Middle frontal gyrus (tissue), 1 donor: Measurements from ENCODE around the gene NOXA1.
A peak's percentile ranks its signal among the peaks of the same experiment; 100 is the strongest.
"Not testable (repeated sequence)": the region's sequence is repeated elsewhere in the genome, so short reads cannot be mapped to it uniquely, and the experiment has no call there.

Source experiments
- DNase-seq: peaks from one replicate; pipeline ENCODE4 v3.0.0-alpha.2; 2015; ENCODE audit warnings: low spot score; ENCODE audit errors: extremely low spot score

Gene NOXA1, protein sequence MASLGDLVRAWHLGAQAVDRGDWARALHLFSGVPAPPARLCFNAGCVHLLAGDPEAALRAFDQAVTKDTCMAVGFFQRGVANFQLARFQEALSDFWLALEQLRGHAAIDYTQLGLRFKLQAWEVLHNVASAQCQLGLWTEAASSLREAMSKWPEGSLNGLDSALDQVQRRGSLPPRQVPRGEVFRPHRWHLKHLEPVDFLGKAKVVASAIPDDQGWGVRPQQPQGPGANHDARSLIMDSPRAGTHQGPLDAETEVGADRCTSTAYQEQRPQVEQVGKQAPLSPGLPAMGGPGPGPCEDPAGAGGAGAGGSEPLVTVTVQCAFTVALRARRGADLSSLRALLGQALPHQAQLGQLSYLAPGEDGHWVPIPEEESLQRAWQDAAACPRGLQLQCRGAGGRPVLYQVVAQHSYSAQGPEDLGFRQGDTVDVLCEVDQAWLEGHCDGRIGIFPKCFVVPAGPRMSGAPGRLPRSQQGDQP

DNA sequence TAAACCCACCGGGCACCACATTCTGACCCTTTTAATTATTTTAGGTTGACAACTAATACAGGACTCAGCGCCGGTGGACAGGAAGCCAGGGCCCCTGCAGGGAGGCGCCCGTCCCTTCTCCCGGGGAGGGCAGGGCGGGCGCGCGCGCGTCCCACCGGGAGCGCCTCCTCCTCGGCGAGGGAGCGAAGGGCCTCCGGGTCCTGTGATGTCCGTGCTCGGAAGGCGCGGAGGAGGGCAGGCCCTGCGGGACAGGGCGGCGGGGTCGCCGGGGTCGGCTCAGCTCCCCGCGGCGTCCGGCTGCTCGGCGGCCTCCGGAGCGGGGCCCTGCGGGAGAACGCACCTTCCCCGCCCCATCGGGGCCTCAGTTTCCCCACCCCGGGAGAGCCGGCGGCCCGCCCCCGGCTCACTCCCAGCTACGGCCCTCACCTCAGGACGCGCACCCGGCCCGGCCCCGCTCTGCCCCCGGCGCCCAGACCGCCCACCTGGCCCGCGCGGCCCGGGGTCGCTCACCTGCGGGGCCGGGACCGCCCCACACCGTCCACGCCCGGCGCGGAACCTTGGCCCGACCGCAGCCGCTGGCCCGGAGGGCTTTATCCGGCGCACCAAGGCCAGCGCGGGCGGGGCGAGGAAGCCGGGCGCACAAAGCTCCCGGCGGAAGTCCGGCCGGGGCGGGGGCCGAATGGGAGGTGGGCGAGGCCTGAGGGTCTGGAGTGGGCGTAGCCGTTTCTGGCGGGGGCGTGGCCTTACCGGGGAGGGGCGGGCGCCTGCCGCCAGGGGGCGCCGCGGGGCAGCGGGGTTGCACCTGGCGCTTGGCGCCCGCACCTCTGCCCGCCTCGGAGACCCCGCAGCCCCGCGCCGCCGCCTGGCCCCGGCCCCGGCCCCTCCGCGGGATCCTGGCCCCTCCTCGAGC lies at the start of gene NOXA1, which contains the start of gene EXD3:
NOXA1 (plus strand) TSS at position 790 of the 910 bp plus-strand sequence. CDS start 137 bp downstream, outside the sequence.
EXD3 (minus strand) TSS at position 559 of the 910 bp plus-strand sequence. CDS start 27,805 bp downstream, outside the sequence.
- DNase-seq, result peak; percentile 87

DNA sequence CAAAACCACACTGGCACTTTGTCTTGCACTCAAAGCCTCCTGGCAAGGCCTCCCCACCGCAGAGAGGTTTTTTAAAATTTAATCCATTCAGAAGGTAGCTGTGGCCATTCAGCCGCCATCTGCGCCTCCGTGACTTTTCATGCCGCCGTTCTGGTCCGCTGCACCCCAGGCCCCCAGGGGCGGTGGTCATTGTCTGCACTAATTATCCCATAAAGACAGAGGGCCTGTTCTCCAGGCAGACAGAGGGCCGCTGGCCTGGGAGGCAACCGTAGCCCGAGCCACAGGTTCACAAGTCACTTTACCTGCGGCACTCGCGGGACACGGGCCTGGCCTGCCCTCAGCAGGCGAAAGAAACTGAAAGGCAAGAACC lies 49.6 kb upstream of the NOXA1 start:
- DNase-seq, result no peak

DNA sequence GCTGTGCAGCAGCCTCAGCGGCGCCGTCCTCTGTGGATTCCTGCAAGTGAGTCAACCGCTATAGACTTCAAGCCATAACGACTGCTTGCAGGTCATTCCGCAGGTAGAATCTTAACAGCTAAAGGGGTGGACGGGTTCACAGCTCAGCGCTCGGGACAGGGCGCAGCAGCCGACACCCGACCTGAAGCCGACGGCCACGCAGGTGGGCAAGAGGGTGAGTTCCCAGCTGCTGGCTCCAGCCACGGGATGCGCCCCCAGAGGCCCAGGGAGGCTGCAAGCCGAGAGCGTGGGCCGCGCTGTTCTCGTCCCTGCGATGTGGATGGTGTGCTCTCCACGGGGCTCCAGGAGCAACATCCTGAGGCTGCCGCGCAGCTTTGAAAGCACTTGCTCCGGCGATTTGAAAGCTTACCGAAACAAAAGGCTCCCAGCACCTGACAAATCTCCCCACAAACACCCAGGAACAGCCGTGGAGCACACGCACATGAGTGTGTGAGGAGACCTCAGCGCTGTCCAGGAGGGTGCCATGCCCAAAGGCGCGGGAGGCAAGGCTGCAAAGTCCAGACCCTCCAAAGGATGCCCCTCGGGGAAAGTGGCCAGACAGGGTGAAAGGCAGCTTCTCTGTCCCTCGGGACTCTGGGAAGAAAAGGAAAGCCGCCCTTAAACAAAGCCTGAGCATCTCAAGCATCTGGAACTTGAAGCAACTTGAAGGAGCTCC lies 48.9 kb upstream of the NOXA1 start:
- no peak for DNase-seq

DNA sequence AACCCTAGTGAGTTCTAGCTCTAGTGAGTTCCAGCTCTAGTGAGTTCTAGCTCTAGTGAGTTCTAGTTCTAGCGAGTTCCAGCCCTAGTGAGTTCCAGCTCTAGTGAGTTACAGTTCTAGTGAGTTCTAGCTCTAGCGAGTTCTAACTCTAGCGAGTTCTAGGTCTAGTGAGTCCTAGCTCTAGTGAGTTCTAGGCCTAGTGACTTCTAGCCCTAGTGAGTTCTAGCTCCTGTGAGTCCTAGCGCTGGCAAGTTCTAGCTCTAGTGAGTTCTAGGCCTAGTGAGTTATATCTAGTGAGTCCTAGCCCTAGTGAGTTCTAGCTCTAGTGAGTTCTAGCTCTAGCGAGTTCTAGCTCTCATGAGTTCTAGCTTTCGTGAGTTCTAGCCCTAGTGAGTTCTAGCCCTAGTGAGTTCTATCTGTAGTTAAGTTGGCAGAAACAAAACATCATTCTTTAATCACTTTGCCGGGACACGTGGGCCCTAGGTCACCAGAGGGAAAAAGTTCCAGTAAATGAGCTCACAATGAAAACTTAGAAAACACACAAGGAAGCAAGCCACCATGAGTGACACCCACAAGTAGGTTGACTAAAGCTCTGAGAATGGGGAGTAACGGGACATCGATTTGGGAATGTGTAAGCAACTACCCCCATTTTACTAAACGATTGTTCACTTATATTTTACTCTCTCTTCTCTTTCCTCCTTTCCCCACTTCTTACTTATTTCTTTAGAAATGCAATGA lies 47.7 kb upstream of the NOXA1 start:
- DNase-seq, result no peak

DNA sequence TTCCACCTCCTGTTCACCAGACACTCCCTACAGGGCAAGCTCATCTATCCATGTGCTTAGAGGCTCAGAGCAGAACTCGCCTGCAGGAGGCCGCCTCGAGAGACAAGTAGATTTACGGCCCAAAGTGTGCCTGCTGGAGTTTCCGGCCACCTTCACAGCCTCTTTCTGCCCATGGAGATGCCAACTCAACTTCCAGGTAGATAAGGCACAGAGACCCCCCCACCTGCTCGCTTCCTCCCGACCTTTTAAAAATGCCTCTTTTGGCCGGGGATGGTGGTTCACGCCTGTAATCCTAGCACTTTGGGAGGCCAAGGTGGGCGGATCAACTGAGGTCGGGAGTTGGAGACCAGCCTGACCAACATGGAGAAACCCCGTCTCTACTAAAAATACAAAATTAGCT lies 46.8 kb upstream of the NOXA1 start:
- no peak for DNase-seq

DNA sequence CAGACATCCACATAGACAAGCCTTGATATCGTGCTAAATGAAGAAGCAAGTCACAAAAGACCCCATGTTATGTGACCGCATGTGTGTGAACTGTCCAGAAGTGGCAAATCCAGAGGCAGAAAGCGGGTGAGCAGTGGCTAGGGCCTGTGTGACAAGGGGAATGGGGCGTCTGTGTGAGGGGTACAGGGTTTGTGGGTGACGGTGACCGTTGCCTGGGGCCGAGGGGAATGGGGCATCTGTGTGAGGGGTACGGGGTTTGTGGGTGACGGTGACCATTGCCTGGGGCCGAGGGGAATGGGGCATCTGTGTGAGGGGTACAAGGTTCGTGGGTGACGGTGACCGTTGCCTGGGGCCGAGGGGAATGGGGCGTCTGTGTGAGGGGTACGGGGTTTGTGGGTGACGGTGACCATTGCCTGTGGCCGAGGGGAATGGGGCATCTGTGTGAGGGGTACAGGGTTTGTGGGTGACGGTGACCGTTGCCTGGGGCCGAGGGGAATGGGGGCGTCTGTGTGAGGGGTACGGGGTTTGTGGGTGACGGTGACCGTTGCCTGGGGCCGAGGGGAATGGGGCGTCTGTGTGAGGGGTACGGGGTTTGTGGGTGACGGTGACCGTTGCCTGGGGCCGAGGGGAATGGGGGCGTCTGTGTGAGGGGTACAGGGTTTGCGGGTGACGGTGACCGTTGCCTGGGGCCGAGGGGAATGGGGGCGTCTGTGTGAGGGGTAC lies 44.3 kb upstream of the NOXA1 start:
- DNase-seq, result not testable (repeated sequence)

DNA sequence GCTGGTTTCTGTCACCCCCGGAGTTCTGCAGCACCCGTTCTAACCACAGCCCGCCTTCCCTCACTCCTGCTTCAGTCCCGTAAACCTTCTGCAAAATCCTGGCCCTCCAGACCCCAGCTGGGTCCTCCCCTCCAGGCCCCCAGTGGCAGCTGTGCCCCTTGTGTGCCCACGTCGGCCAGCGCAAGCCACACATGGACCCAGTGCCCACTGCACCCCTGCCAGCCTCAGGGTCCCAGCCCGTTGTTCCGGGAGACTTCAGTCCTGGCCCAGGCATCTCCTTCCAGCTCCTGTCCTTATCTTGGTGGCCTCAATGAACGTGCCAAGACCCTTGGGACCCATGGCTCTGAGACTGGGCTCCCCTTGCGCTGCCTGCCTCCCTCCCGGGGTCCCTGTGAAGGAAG lies 43.4 kb upstream of the NOXA1 start:
- DNase-seq, result no peak

DNA sequence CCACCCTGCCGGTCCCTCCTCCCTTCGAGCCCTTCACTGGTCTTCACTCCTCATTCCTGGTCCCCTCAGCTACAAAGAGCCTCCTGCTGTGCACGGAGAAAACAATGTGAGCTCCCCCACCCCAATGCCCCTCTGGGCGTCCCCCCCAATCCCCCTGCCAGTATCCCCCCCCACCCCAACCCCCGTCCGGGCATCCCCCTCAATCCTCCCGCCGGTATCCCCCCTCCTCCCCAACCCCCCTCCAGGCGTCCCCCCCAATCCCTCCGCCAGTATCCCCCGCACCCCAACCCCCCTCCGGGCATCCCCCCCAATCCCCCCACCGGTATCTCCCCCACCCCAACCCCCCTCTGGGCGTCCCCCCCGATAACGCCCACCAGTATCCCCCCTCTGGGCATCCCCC lies 43.0 kb upstream of the NOXA1 start:
- DNase-seq, result no peak

DNA sequence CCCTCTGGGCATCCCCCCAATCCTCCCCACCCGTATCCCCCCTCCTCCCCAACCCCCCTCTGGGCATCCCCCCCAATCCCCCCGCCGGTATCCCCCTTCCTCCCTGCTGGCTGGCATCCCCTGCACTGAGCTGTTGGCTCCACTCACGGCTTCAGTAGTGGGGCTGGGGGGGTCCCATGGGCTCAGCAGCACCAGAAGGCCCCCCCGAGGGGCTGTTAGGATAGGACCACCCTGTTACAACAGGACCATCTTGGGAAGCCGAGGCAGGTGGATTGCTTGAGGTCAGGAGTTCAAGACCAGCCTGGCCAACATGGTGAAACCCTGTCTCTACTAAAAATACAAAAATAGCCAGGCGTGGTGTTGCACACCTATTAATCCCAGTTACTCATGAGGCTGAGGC lies 42.6 kb upstream of the NOXA1 start:
- no peak for DNase-seq

DNA sequence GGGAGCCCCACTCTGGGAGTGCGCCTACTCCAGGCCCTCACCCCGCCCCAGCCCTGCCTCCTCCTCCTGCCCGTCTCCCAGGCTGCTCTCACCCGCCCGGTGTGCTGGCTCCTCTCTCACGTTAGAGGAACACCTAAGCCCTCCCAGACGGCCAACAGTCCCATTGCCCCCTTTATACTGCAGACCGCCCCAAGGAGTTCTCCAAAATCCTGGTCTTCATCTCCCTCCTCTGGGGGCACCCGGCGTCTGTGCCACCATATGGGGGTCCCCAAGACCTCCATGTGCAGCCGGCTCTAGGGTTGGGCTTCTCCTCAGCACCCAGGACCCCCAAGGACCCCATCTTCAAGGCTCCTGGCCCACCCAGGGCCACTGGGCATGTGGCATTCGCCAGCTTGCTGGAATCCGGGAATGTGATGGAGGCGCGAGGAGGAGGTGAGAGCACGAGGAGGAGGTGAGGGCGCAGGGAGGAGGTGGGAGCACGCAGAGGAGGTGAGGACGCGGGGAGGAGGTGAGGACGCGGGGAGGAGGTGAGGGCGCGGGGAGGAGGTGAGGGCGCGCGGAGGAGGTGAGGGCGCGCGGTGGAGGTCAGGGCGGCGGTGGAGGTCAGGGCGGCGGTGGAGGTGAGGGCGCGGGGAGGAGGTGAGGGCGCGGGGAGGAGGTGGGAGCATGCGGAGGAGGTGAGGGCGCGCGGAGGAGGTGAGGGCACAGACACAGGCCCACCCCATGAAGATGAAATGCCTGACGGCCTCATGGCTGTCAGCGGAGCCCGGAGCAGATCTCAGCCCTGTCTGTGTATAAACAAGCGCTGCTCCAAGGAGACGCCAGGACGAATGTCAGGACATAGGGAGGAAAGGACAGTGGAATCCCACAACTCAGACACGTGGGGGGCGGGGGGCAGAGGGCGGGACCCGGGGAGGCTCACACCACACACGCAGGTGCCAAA lies 41.4 kb upstream of the NOXA1 start:
- DNase-seq, result no peak

DNA sequence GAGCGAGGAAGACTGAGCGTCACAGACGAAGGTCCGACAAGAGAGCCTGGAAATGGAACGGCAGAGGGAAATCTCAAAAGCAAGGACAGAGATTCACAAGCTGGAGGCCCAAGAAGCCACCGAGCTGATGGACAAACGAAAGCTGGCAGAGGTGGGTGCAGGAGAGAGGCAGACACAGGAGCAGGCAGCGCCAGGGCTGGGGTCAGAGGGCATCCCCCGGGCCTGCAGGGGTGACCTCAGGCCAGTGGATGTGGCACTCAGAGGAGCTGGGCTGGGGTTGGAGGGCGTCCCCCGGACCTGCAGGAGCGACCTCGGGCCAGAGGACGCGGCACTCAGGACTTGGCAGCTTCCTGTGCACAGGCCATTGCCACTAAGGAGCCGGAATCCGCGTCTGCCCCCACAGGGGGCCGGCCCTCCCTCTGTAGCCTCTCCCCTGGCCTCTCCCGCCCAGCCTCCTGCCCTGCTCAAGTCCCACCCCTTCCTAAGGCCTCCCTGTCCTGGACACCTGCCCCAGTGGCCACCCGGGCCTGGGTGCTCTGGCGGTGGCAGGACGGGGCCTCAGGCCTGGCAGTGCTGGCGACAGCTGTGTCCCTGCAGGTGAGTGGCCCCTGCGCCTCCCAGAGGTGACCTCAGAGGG lies 40.6 kb upstream of the NOXA1 start:
- DNase-seq, result no peak

DNA sequence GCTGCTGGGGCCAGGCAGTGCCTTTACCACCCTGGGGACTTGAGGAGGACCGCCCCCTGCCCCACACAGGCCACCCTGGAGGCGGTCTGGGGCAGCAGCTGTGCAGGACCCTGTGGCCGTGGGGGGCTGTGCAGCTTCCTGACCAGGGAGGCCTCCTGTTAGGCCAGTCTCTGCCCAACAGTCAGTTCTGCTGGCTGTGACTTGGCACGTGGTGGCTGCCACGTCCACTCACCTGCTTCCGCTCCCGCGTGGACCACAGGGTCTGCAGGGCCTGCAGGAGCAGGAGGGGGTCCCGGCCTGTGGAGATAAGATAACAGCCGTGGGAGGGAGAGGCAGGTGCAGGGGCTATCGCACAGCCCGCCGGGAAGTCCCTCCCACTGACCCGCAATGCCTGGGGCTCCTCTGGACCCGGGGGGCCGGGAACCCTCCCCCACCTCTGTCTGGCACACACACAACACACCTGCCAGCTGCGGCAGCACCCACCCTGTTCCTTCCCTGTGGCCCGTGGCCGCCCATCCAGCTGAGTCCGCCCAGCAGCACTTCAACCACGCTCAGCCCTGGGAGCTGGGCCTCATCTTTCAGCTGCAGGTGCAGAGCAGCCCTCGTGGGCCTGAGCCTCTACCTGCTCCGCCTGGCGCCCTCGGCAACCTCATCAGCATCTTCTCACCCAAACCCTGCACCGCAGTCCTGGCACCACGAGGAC lies 40.0 kb upstream of the NOXA1 start:
- no peak for DNase-seq

DNA sequence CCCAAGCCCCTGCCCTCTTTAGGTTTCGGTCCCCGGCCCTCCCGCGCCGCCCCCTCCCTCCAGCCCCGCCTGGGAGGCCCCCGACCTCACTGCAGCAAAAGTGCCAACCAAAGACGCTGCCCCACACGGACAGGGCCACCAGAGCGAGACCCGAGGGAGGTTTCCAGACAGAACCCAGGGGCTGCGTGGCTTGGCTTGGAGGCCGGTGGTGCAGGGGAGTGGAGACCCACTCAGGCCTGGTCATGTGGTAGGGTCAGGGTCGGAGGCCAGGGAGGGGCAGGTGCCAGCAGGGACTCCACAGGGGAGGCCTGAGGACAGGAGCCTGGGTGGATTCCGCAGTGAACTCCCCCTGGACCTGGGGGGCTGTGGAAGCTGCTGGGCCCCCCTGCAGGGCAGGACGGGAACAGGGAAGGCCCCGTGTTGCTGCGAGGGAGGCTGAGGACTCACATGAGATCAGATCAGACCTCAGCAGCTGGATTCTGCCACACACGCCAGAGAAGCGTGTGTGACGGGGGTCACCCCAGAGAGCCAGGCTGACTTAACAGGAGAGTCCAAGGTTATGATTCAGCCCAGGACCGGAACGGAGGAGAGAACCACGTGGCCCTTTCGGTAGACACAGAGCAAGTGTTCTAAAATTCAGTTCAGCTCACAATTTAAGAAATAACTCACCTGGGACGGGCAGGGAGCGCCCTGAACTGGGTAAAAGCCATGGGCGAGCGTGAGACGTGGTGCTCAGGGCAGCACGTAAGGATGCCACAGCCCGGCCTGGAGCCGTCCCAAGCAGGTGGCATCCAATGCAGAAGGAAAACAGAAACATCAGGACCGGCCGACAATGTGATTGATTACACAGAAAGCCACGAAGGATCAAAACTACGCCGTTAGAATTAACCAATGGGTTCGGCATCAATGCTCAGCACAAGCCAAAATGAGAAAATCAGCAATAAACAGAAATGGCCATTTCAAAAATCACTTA lies 39.1 kb upstream of the NOXA1 start:
- DNase-seq, result no peak

DNA sequence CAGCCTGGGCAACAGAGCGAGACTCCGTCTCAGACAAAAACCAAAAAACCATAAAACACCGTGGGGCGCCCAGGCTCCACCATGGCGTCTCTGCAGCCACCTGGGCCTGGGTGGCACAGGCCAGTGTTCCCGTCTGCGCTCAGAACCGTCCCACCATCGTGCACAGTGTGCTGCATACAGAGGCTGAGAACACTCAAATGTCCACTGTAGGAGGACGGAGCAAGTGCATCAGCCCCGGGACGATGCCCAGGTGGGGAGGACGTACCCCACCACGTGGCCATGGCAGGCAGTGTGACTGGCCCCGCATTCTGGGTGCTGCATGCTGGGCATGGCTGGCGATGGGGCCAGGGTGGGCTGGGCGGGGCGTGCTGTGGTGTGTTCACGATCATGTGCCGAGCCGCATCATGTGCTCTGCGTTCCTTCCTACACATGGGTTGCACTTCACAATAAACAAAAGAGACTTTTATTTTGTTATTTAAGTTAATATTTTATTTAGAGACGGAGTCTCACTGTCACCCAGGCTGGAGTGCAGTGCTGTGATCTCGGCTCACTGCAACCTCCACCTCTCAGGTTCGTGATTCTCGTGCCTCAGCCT lies 38.0 kb upstream of the NOXA1 start:
- no peak for DNase-seq

DNA sequence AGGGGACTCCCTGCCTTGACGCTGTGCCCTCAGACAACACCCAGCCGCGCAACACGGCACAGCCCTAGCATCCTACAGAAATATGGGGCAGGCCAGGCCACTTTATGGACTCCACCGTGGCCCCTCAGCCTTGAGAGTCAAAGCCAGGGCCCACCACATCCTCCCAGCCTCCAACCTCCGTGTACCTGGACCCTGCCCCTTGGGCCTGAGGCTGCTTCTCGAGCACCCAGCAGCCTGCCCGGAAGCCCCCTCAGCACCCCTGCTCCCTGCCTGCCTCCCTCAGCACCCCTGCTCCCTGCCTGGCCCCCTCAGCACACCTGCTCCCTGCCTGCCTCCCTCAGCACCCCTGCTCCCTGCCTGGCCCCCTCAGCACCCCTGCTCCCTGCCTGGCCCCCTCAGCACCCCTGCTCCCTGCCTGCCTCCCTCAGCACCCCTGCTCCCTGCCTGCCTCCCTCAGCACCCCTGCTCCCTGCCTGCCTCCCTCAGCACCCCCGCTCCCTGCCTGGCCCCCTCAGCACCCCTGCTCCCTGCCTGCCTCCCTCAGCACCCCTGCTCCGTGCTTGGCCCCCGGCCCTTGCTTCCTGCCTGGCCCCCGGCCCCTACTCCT lies 36.6 kb upstream of the NOXA1 start:
- not testable (repeated sequence) for DNase-seq
